K562 (cell line): ENCODE results near the gene CILP. TPM values are rescaled to one million over a fixed set of nuclear protein-coding genes. Genes with fewer than 3 reads are reported as not detected.
A peak's percentile ranks its signal among the peaks of the same experiment; 100 is the strongest.

ENCODE experiments used
- CREB5 ChIP-seq: fragments of 250-450 bp; sonication (Bioruptor Pico); IDR thresholded peaks from 2 replicates; pipeline ENCODE4 v1.5.0; 2020; ENCODE audit warnings: mild to moderate bottlenecking
- GABPB1 ChIP-seq: sonication (generic); formaldehyde crosslinking; IDR thresholded peaks from 2 replicates; pipeline ENCODE4 v1.8.0; 2022; ENCODE audit warnings: mild to moderate bottlenecking, missing genetic modification reagents
- GTF2E2 ChIP-seq: fragments of 200-800 bp; sonication (Bioruptor generic); IDR thresholded peaks from 2 replicates; pipeline ENCODE4 v1.6.1; 2016; ENCODE audit warnings: missing genetic modification characterization, missing compliant biosample characterization
- JUND ChIP-seq, 2 experiments: IDR thresholded peaks; 2 replicates in 1 of 2; 3 replicates in 1 of 2; pipeline ENCODE4 v1.6.1; 2011; ENCODE audit warnings: borderline replicate concordance in 2 of 2, low read depth in 2 of 2, low read length in 2 of 2, improper control_type of control experiment in 1 of 2, missing biosample characterization in 1 of 2, missing genetic modification characterization in 1 of 2, missing genetic modification reagents in 1 of 2
- RBM34 ChIP-seq: fragments of 200-400 bp; formaldehyde crosslinking; IDR thresholded peaks from 2 replicates; pipeline ENCODE4 v1.6.1; 2018; ENCODE audit warnings: low read length, borderline replicate concordance; ENCODE audit not compliant: insufficient read depth
- ZNF707 ChIP-seq: fragments of 250-450 bp; sonication (Bioruptor Pico); conservative IDR thresholded peaks from 2 replicates; pipeline ENCODE4 v1.8.0; 2022; ENCODE audit warnings: inconsistent platforms, mild to moderate bottlenecking, moderate library complexity
- polyA plus RNA-seq, 8 experiments: library from polyadenylated mRNA; depleted of rRNA in 4 of 8; stranded (reverse) in 5 of 8; unstranded in 3 of 8; fragments of >200 nt; fragmentation: Nextera tagmentation in 2 of 8; fragmentation: Illumina TruSeq in 1 of 8; extraction: Ambion mirVana in 2 of 8; extraction: Trizol in 1 of 8; gene quantifications; 2 replicates each; pipeline versions ENCODE4 v1.2.1 to v1.2.3, GENCODE V29; 2011 to 2014; ENCODE audit warnings: inconsistent platforms in 1 of 8, missing spikeins in 1 of 8
- total RNA-seq, 7 experiments: library from RNA; depleted of rRNA in 6 of 7; stranded (reverse); fragments of >200 nt in 6 of 7; fragmentation: Illumina TruSeq in 2 of 7; extraction: Trizol in 2 of 7; gene quantifications; 2 replicates each; pipeline versions ENCODE4 v1.2.1 to v1.2.3, GENCODE V29; 2011 to 2021; ENCODE audit warnings: low replicate concordance in 1 of 7

CILP gene
- total and polyA plus RNA-seq, 9 of the 15 experiments (the other 6 are each of a cell fraction or from before 2014, with no cell fraction given), result 0.03 TPM; not detected in 8

- TF ChIP-seq RBM34, result no peak
- TF ChIP-seq GTF2E2 (tag), result peak; percentile 87
- TF ChIP-seq GABPB1 (CRISPR knock-in tag), result peak; percentile 87
- TF ChIP-seq CREB5 (CRISPR knock-in tag), result no peak
- peak; percentile 31; the same call in 1 of the 2 replicates for TF ChIP-seq JUND (IDR thresholded peaks at IDR 0.05; ENCODE audit: borderline replicate concordance, low read depth, low read length)
- no peak; the same call in 2 of the 3 replicates for TF ChIP-seq JUND (tag; IDR thresholded peaks at IDR 0.05; ENCODE audit: borderline replicate concordance, low read depth, low read length)
- no peak for TF ChIP-seq ZNF707
Observed at GRCh38 chr15:65184868-65185717, 26.2 kb downstream of the CILP start, which contains the start of gene CLPX (continued).
